ENCODE data around the gene TMC7. TPM values are rescaled to one million over a fixed set of nuclear protein-coding genes. Genes with fewer than 3 reads are reported as not detected.

TMC7 gene
- total and polyA plus RNA-seq, 12 donors: 0.10 to 1.4 (median 0.35) TPM; not detected in 1

DNA sequence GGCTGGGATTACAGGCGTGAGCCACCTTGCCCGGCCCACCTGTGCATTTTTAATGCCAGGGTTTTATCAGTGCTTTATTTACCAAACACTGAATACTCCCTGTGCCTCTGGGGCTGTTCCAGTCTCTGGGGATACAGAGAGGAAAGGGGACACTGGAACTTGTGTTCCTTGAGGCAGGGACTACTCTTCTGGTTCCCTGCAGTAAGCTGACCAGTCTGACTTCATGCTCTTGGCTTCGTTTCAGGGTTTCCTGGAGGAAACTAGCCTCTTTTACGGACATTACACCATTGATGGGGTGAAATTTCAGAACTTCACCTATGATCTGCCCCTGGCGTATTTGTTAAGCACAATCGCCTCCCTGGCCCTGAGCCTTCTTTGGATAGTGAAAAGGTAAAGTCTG, 46.2 kb downstream of the TMC7 start:
- TF ChIP-seq POLR2A (IDR thresholded peaks at IDR 0.05) (no peak), CTCF (IDR thresholded peaks at IDR 0.05) (no peak)
- intact Hi-C loops (cut with DNase I): no loop called here
- no peaks in the 10 kb centered on the region for H3K27me3 ChIP-seq
- no peak overlapping the region for H3K4me3 ChIP-seq
- H3K4me1 ChIP-seq (replicated peaks in 1 of 2): no peaks in the 10 kb centered on the region
- WGBS, 4 donors: 63 to 75% (median 69%) methylated on average over 2 to 6 of the region's 6 CpGs
- H3K9me3 ChIP-seq (replicated peaks in 1 of 3): no peaks in the 10 kb centered on the region
- DNase-seq: no peak
- H3K36me3 ChIP-seq (replicated peaks in 1 of 2): no peaks in the 10 kb centered on the region
- H3K27ac ChIP-seq: no peak overlapping the region

- Histone ChIP-seq H3K27me3 (no peaks in the 10 kb centered on the region), H3K9me3 (replicated peaks in 1 of 3) (no peaks in the 10 kb centered on the region), H3K36me3 (replicated peaks in 1 of 2) (no peaks in the 10 kb centered on the region), H3K4me1 (replicated peaks in 1 of 2) (no peaks in the 10 kb centered on the region), H3K4me3 (no peak overlapping the region), H3K27ac (no peak overlapping the region)
- TF ChIP-seq POLR2A (IDR thresholded peaks at IDR 0.05): no peak
- no peak for TF ChIP-seq CTCF (IDR thresholded peaks at IDR 0.05)
- no peak for DNase-seq
- intact Hi-C loops (cut with DNase I): no loop called here
- 67 to 73% (median 70%) methylated on average over 4 of the region's 4 CpGs for WGBS, 4 donors
These were observed 48.0 kb downstream of the TMC7 start for GRCh38 chr16:19031738-19032137.

- Histone ChIP-seq H3K27me3 (no peaks in the 10 kb centered on the region), H3K36me3 (replicated peaks in 1 of 2) (no peaks in the 10 kb centered on the region), H3K27ac (no peak overlapping the region), H3K4me1 (replicated peaks in 1 of 2) (no peaks in the 10 kb centered on the region), H3K4me3 (no peak overlapping the region), H3K9me3 (replicated peaks in 1 of 3) (no peaks in the 10 kb centered on the region)
- intact Hi-C loops (cut with DNase I): no loop called here
- no peak for TF ChIP-seq POLR2A (IDR thresholded peaks at IDR 0.05)
- TF ChIP-seq CTCF (IDR thresholded peaks at IDR 0.05): no peak
- DNase-seq: no peak
- 80 to 90% (median 86%) methylated on average over 1 of the region's 1 CpG for WGBS, 4 donors
These were observed 50.0 kb downstream of the TMC7 start for GRCh38 chr16:19033761-19034160.

DNA sequence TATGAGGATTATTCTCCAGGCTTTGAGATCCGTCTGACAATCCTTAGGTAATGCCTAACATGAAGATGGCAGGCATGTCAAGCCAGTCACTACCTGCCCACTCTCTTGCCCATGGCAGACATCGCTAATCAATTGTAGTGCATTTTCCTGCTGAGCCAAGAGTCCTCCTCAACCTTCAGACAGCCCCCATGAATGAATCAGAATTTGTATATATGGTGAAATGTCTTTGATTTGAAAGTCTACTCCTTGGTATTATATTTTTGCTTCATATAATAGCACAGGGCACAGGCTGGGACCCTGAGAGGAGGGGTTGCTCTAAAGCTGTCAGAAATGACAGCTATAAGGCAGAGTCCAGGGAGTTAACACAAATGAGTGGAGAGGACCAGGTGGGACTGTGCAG, 56.7 kb downstream of the TMC7 start:
- intact Hi-C loops (cut with DNase I): no loop called here
- H3K9me3 ChIP-seq (replicated peaks in 1 of 3): no peaks in the 10 kb centered on the region
- no peak for TF ChIP-seq POLR2A (IDR thresholded peaks at IDR 0.05)
- no peak for TF ChIP-seq CTCF (IDR thresholded peaks at IDR 0.05)
- no peaks in the 10 kb centered on the region for H3K4me1 ChIP-seq (replicated peaks in 1 of 2)
- H3K4me3 ChIP-seq: no peak overlapping the region
- H3K27me3 ChIP-seq: no peaks in the 10 kb centered on the region
- no peak for DNase-seq
- 84 to 100% (median 90%) methylated on average over 2 of the region's 2 CpGs for WGBS, 4 donors
- H3K27ac ChIP-seq: no peak overlapping the region
- H3K36me3 ChIP-seq (replicated peaks in 1 of 2): no peaks in the 10 kb centered on the region
